ENCODE data around the gene RNPS1.
A peak's percentile ranks its signal among the peaks of the same experiment; 100 is the strongest.

The RNPS1 gene

DNA sequence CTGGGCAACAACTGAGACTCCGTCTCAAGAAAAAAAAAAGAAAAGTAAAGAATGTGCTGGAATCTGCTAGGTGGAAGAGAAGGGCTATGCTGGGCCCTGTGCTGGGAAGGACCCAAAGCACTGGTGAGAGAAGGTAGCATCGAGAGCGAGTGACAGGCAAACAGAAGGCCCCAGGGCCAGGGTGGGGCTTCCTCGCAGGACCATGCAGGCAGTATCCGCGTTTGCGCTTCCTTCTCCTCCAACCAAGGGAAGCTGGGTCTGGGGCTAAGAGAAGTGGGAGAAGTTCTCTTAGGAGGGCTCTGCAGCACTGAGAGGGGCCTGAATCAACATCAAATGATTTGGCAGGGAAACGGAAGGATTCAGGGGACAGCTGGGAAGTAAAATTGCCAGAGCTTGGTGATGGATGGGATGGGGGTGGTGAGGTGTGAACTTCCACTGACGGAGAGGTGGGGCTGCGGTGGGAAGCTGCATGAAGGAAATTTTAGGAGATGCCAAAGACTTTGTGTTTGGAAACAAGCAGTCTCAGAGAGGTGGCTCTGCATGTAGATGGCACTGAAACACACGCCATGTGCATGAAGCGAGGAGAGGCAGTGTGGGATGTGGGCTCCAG lies 11.3 kb downstream of the RNPS1 start:
- no peak for TF ChIP-seq Cebpa-rat (IDR thresholded peaks at IDR 0.05)
- no peak overlapping the region for H3K4me3 ChIP-seq
- peaks cover 25 to 100% (median 97%) of the 10 kb centered on the region in 11 experiments; a peak in 21 of 22 replicates for H4K20me1 ChIP-seq
- peak overlapping the region in 3 of 11 experiments; percentile 12 to 30 (median 16); a peak in 2 of 22 replicates for H3K9ac ChIP-seq
- H3K4me2 ChIP-seq, result no peak overlapping the region
- peaks cover 8 to 18% (median 12%) of the 10 kb centered on the region in 10 experiments for H3K4me1 ChIP-seq
- H3K9me3 ChIP-seq (replicated peaks in 1 of 11), result no peaks in the 10 kb centered on the region
- H3K27me3 ChIP-seq, result no peaks in the 10 kb centered on the region
- peaks cover 93 to 100% (median 98%) of the 10 kb centered on the region in 11 experiments for H3K36me3 ChIP-seq
- H3K27ac ChIP-seq, result no peak overlapping the region

DNA sequence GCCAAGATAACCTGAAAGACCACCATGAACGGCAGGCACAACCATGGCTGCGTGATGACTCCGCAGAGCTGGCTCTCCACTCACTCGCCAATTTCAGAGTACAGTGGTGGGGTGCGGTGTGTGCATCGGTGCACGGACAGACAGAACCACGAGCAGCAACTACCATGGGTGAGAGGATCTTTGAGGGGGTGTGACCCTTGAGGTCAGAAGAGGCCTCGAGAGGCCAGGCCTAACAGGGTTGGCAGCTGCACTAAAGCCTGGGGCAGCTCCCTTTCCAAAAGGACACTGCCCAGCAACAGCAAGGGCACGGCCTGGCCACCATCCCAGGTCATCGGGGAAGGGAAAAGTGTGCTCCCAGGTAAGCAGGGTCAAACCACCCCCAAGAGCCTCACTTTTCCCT lies 14.6 kb downstream of the RNPS1 start:
- Histone ChIP-seq H3K4me1 (peaks cover 25 to 34% (median 30%) of the 10 kb centered on the region in 10 experiments), H3K36me3 (peaks cover 59 to 79% (median 74%) of the 10 kb centered on the region in 11 experiments), H3K4me2 (no peak overlapping the region), H3K27ac (no peak overlapping the region), H3K9ac (no peak overlapping the region), H3K9me3 (replicated peaks in 1 of 11) (no peaks in the 10 kb centered on the region), H3K4me3 (no peak overlapping the region), H4K20me1 (peaks cover 19 to 81% (median 68%) of the 10 kb centered on the region in 11 experiments; a peak in 21 of 22 replicates), H3K27me3 (no peaks in the 10 kb centered on the region)
- TF ChIP-seq Cebpa-rat (IDR thresholded peaks at IDR 0.05), result no peak

DNA sequence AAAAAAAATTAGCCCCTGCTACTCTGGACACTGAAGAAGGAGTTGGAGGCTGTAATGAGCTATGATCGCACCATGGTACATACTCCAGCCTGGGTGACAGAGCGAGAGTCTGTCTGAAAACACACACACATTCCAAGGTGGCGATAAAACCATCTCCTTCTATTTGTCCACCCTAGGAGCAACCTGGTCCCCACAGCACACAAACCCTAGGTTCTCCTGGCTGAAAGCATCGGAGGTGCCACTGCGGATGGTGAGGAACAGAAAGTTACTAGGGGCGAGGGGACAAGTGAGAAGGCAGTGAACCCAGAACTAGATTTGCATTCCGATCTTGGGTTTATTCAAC lies 15.1 kb downstream of the RNPS1 start:
- Histone ChIP-seq H3K4me3 (no peak overlapping the region), H4K20me1 (peaks cover 17 to 76% (median 63%) of the 10 kb centered on the region in 11 experiments; a peak in 21 of 22 replicates), H3K4me1 (peaks cover 25 to 34% (median 30%) of the 10 kb centered on the region in 10 experiments), H3K27ac (peak overlapping the region in 1 of 11 experiments; percentile 80; a peak in 1 of 22 replicates), H3K4me2 (peak overlapping the region in 4 of 11 experiments; percentile 71 to 96 (median 82); a peak in 5 of 22 replicates), H3K27me3 (no peaks in the 10 kb centered on the region), H3K9ac (0 out of 22 replicates have a peak overlapping the region, but pooled peaks of 5 of the 11 experiments have one; percentile 26 to 92 (median 82)), H3K36me3 (peaks cover 54 to 79% (median 73%) of the 10 kb centered on the region in 11 experiments), H3K9me3 (replicated peaks in 1 of 11) (no peaks in the 10 kb centered on the region)
- TF ChIP-seq Cebpa-rat (IDR thresholded peaks at IDR 0.05), result no peak

DNA sequence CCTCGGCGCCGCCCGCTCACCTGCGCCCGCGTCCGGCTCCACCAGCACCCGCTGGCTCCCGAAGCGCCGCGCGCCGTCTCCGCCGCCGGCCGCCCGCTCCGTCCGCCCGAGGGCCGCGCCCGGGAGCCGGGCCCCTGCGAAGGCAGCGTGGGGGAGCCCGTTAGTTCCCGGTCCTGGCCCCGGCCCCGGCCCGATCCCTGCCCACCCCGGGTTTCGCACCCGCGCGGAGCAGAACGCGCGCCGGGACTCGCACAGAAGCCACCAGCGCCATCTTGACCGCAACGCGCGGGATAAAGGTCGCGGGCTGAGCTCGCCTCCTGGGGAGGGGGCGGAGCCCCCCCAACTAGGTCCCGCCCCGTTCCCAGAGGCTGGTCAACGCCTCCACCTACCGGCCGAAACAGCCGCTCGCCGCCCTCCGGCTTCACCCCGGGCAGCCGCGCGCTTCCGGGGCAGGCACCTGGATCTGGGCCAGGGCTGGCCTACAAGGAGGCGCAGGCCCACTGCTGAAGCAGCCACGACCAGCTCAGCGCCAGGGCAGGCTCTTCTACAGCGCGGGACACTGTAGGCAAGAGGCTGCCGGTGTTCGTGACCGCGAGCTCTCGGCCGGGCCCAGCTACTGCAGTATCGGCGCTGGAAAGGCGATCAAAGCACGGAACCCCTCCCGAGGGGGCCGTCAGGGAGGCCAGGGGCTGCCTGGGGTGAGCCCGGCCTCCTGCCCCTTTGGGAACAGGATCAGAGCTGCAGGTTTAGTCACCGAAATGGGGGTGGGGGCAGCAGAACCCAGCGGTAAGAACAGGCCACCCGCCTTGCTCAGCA lies 16.4 kb downstream of the RNPS1 start, which contains the start of gene ECI1:
Gene ECI1, minus strand, starts transcription at position 292 of the 816 bp plus-strand sequence. Its CDS starts 21 bp downstream, at position 271.
- no peak for TF ChIP-seq Cebpa-rat (IDR thresholded peaks at IDR 0.05)
- H3K27ac ChIP-seq, result peak within 1 kb of the TSS; percentile 69 to 91 (median 80); a peak in 21 of 22 replicates
- peaks cover 4 to 68% (median 50%) of the 10 kb centered on the region in 11 experiments; a peak in 21 of 22 replicates for H4K20me1 ChIP-seq
- H3K36me3 ChIP-seq, result peaks cover 45 to 79% (median 69%) of the 10 kb centered on the region in 11 experiments
- H3K4me2 ChIP-seq, result peak within 1 kb of the TSS; percentile 71 to 98 (median 89)
- peak within 1 kb of the TSS; percentile 80 to 93 (median 88) for H3K9ac ChIP-seq
- no peaks in the 10 kb centered on the region for H3K9me3 ChIP-seq (replicated peaks in 1 of 11)
- H3K27me3 ChIP-seq, result no peaks in the 10 kb centered on the region
- peak within 1 kb of the TSS; percentile 68 to 87 (median 74) for H3K4me3 ChIP-seq
- peaks cover 25 to 34% (median 30%) of the 10 kb centered on the region in 10 experiments for H3K4me1 ChIP-seq

DNA sequence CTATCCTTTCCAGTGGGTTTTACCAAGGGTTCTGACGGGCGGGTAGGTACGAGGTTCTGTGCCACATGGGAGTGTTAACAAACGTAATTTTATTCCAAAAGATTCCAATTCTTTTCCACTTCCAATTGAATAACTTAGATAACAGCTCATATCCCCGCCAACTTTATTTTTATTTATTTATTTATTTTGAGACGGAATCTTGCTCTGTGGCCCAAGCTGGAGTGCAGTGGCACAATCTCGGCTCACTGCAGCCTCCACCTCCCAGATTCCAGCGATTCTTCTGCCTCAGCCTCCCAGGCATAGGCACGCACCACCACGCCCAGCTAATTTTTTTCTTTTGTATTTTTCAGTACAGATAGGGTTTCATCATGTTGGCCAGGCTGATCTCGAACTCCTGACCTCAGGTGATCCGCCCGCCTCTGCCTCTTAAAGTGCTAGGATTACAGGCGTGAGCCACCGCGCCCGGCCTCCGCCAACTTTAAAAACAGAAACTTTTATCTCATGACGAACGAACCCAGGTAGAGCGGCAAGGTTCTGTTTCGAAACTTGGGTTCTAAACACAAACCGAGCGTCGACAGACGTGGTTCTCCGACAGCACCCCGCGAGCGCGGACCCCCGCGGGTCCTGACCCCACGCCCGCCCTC lies 17.2 kb downstream of the RNPS1 start:
- H3K4me1 ChIP-seq, result peaks cover 25 to 34% (median 30%) of the 10 kb centered on the region in 10 experiments
- peak overlapping the region; percentile 80 to 93 (median 88) for H3K9ac ChIP-seq
- no peak for TF ChIP-seq Cebpa-rat (IDR thresholded peaks at IDR 0.05)
- peak overlapping the region; percentile 69 to 91 (median 80); a peak in 21 of 22 replicates for H3K27ac ChIP-seq
- peaks cover 0 to 67% (median 43%) of the 10 kb centered on the region in 11 experiments; a peak in 21 of 22 replicates for H4K20me1 ChIP-seq
- peak overlapping the region; percentile 71 to 98 (median 89) for H3K4me2 ChIP-seq
- peaks cover 45 to 79% (median 69%) of the 10 kb centered on the region in 11 experiments for H3K36me3 ChIP-seq
- H3K9me3 ChIP-seq (replicated peaks in 1 of 11), result no peaks in the 10 kb centered on the region
- H3K4me3 ChIP-seq, result peak overlapping the region; percentile 68 to 87 (median 74)
- H3K27me3 ChIP-seq, result no peaks in the 10 kb centered on the region

DNA sequence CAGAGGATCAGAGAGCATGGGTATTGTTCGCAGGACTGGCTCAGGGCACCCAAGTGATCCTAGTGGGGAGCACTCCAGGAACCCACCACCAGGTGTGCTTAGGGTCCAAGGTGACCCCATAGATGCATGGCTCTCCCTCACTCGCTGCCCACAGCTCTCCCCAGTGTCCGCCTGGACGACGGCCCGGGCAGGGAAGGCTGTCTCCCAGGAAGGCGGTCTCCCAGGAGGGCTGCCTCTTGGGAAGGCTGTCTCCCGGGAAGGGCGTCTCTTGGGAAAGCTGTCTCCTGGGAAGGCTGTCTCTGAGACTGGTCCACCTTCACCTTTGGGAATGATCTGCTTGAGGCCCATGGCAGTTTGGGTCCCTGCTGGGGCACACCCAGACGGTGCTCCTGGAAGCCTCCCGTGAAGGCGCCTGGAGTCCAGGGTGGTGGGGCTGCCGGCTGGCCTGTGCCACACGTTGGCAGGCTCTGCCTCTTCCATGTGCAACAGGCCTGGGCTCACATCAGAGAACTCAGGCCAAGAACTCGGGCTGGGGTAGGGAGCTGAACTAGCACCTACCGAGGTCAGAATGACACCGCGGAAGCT lies 21.5 kb downstream of the RNPS1 start:
- H3K4me3 ChIP-seq, result no peak overlapping the region
- no peak overlapping the region for H3K4me2 ChIP-seq
- peak overlapping the region in 1 of 11 experiments; percentile 13; a peak in 1 of 22 replicates for H3K9ac ChIP-seq
- peaks cover 9 to 61% (median 34%) of the 10 kb centered on the region in 11 experiments; a peak in 18 of 22 replicates for H4K20me1 ChIP-seq
- no peaks in the 10 kb centered on the region for H3K27me3 ChIP-seq
- H3K4me1 ChIP-seq, result peaks cover 15 to 34% (median 28%) of the 10 kb centered on the region in 10 experiments
- no peak overlapping the region for H3K27ac ChIP-seq
- no peaks in the 10 kb centered on the region for H3K9me3 ChIP-seq (replicated peaks in 1 of 11)
- TF ChIP-seq Cebpa-rat (IDR thresholded peaks at IDR 0.05), result no peak
- peaks cover 46 to 79% (median 70%) of the 10 kb centered on the region in 11 experiments for H3K36me3 ChIP-seq

DNA sequence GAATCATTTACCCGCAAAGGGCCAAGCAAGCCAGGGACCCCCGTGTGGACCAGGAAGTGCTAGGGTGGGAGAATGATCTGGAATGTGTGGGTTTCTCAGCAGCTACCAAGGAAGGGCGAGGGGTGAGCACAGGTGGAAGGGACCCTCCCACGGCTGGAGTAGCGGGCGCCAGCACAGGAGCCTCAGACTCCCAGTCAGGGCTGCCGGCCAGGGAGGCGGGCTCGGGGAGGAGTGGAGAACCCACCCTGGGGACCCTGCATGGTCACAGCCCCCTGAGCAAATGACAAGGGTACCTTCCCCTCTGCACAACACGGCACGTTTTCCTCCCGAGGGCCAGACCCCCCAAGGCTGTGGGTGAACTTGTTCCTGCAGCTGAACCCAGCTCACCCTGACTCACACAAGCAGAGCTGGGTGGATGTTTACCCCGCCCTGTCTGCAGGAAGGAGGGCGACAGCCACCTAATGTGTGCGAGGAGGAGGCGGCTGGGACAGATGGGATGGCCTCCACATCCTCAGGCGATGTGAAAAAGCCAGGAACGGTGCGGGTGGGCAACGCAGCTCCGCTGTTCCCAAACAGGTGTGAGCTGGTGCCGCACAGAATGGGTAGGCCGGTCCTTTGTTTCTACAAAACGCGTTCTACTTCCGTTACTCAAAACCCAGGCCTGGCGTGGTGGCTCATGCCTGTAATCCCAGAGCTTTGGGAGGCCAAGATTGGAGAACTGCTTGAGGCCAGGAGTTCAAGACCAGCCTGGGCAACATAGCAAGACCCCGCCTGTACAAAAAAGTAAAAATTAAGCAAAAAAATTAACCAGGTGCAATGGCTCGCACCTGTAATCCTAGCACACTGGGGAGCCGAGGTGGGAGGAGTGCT lies 22.8 kb downstream of the RNPS1 start:
- no peak overlapping the region for H3K4me3 ChIP-seq
- no peaks in the 10 kb centered on the region for H3K9me3 ChIP-seq (replicated peaks in 1 of 11)
- H3K4me1 ChIP-seq, result peaks cover 9 to 28% (median 20%) of the 10 kb centered on the region in 10 experiments
- H3K36me3 ChIP-seq, result peaks cover 46 to 90% (median 72%) of the 10 kb centered on the region in 11 experiments
- no peaks in the 10 kb centered on the region for H3K27me3 ChIP-seq
- no peak overlapping the region for H3K4me2 ChIP-seq
- TF ChIP-seq Cebpa-rat (IDR thresholded peaks at IDR 0.05), result no peak
- H3K9ac ChIP-seq, result no peak overlapping the region
- H4K20me1 ChIP-seq, result peaks cover 7 to 67% (median 30%) of the 10 kb centered on the region in 11 experiments; a peak in 18 of 22 replicates
- no peak overlapping the region for H3K27ac ChIP-seq

Measured in BLaER1 treated with 17β-estradiol and CSF1 and Interleukin-3, amounts not matched to agents 10 nM and 100 nM (cell line).